HG03442 (cell line): ENCODE measurements around the gene NPW.

Source experiments
- ATAC-seq: cut with Tn5 transposase; IDR thresholded peaks from one replicate; pipeline ENCODE4 v1.9.1; 2021; ENCODE audit warnings: mild to moderate bottlenecking, moderate library complexity; ENCODE audit not compliant: unreplicated experiment

NPW gene

GRCh38 chr16:2047330-2048115 lies 27.9 kb downstream of the NPW start, which contains the start of the genes NTHL1 and TSC2:
Gene NTHL1, minus strand, starts transcription at chr16:2047834. Its CDS starts 11 bp downstream, at chr16:2047823.
Gene TSC2, plus strand, starts transcription at chr16:2047985. Its CDS starts 631 bp downstream, at chr16:2048616.
- ATAC-seq, result peak; percentile 88

DNA sequence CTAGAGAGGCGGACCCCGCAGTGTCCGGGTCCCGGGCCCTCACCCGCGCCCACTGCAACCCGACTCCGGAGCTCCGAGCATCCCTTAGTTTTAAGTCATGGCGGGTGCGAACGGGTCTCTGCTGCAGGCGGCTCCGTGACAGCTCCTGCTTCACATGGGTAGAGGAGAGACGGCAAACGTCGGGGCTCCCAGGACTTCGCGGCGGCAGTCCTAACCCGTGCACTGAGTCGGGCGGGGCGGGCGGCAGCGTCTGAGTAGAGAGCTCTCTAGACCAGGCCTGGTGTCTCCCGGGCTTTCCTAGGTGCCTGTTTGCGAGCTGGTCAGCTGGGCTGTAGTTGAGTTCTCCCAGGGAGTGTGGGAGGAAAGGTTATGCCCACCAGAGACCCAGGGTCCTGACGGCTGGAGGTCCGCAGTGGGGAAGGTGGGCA lies 28.5 kb downstream of the NPW start:
- ATAC-seq, result no peak

DNA sequence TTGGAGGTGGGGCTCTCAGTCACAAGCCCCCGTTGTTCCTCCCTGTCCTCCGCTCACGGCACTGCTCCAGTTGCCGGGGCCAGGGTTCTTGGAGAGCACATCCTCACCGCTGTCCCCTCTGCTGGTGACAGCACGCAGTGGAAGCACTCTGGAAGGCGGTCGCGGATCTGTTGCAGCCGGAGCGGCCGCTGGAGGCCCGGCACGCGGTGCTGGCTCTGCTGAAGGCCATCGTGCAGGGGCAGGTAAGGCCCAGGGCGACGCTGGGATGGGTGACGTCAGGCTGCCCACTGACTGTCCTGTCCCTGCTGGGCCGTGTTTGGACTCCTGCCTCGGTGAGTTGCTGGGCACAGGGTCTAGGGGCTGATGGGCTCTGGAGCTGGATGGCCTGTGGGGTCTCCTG lies 33.6 kb downstream of the NPW start:
- ATAC-seq, result no peak

DNA sequence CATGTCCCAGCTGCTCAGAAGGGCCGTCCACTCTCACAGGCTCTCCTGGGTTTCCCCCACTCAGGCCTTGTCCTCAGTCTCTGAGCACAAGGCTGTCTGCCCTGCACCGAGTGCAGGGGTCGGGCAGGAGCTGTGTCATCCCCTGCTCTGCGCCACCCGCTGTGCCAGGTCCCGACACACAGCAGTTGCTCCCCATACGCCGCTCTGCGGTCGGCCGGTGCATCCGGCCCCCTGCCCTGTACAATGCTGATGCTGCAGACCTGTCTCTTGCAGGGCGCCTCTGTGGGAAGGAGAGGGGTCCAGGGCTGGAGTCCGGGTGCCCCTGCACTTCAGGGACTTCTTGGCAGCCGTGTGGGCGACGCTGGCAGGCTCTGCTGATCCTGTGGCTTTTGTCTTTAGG lies 34.3 kb downstream of the NPW start:
- no peak for ATAC-seq

DNA sequence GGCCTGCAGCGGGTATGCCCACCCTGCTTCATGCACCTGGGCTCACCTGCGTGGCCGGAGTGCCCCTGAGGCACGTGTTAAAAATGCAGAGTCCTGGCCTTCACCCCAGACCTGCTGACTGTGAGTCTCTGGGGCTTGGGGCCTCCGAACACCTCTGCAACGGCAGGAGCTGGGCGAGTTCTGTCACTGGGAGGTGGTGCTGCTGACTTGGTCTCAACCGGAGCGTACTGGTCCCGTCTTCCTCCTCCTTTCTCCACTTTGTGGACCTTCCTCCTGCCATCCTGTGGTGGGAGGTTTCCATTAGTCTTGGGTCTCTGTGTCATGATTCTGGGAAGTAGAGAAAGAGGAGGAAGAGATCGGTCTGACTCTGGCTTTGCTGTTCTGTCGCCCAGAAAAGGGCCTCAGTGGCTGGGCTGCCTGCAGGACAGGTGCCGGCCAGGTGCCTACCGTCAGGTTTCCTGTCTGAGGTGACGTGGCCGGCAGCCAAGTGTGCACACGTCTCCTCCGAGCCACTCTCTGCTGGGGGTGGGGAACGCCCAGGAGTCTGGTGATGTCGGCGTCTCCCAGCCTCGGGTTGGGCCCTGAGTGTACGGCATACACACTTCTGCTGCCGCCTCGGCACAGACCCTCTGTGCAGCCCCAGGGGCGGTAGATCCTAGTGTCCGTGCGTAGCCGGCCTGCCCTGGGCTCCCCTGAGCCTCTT lies 35.1 kb downstream of the NPW start:
- ATAC-seq, result no peak

DNA sequence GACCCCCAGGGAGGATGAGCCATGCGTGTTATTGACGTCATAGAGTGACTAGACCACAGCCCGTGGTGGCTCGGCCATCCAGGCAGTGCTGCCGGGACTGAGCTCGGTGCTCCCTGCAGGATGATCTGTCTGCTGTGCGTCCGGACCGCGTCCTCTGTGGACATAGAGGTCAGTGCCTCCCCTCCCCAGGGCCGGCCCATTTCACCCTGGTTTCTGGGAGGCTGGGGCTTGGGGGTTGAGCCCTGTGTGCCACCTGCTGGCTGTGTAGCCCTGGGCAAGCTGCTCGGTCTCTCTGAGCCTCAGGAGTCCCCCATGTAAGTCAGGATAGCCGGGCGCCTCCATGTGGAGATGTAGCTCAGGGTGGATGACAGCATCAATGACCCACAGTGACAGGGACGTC lies 36.5 kb downstream of the NPW start:
- ATAC-seq, result no peak

DNA sequence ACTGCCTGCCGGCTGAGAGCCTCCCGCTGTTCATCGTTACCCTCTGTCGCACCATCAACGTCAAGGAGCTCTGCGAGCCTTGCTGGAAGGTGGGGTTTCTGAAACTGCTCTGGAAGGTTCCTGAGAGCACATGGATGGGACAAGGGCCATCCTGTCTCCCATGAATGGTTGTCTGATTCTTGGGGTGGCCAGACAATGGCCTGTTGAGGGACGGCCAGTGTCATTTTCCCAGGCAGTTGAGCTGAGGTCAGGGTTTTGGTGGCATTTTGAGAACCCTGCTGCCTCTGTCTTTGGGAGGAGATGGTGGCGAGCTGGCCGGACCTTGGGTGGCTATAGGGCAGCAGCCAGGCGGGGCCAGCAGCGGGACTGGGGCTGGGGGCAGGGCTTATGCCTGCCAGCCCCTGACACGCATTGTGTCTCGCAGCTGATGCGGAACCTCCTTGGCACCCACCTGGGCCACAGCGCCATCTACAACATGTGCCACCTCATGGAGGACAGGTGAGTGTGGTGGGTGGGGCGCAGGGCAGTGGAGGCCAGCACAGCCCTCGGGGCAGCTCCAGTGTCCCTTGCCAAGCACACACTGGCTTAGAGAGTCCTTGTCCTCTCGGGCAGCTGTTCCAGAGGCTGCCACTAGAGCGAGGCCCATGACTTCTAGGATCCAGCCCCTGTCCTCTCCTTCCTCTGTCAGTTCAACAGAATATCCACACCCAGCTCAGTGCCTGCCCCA lies 37.3 kb downstream of the NPW start:
- ATAC-seq, result no peak

- ATAC-seq, result no peak
Measured at GRCh38 chr16:2057438-2057837, 37.9 kb downstream of the NPW start.

DNA sequence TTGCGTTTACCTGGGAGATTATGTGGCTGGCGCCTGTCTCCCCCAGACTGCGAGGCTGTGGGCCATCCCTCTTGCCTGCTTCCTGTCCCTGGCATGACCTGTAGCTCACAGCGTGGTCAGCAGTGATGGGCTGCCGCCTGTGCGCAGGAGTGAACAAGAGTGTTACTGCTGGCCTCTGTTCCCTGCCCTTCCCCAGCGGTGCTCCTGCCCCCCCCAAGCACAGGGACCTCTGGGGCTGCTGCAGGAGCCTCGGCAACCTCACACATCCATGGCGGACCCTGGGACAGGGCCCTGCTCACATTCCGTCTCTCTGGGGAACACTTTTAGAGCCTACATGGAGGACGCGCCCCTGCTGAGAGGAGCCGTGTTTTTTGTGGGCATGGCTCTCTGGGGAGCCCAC lies 38.8 kb downstream of the NPW start:
- ATAC-seq, result no peak

- ATAC-seq, result no peak
Measured at GRCh38 chr16:2058872-2059271, 39.3 kb downstream of the NPW start.

GRCh38 chr16:2060346-2060745 lies 40.8 kb downstream of the NPW start:
- ATAC-seq, result no peak

DNA sequence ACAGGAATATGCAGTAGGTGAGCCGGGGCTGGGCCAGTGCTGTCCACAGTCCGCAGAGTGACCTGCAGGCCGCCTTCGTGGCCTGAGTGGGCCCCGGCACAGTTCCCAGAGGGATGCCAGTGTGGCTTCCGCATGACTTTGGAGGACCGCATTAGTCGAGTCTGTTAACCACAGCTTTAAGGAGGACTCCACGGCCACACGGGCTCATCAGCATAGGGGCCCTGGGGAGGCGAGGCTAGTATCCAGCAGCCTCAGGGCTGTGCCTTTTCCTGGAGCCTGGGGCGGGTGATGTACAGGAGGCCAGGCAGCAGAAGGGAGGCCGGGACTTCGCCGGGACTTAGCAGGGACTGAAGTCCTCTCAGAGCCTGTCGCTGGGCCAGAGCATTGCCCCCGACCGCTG lies 41.4 kb downstream of the NPW start:
- no peak for ATAC-seq

- no peak for ATAC-seq
Measured at GRCh38 chr16:2061526-2061925, 41.9 kb downstream of the NPW start.

- ATAC-seq, result no peak
Measured at GRCh38 chr16:2062801-2063200, 43.2 kb downstream of the NPW start.

DNA sequence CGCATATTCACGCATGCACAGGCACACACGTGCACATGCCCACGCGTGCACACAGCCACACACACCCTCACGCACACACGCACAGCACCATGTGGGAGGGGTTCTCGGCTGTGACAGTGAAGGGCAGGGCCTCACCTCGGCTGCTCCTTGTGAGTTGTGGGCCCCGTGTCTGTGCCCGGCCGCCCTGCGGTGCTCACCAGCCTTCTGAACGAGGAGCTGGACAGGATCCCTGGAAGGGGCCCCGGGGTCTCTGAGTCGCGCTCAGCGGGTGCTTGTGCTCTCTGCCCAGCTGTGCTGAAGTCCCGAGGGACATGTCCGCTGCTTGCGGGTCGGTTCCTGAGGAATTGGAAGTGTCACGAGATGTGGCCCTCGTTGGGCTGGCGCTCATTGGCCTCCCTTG lies 44.3 kb downstream of the NPW start:
- no peak for ATAC-seq

DNA sequence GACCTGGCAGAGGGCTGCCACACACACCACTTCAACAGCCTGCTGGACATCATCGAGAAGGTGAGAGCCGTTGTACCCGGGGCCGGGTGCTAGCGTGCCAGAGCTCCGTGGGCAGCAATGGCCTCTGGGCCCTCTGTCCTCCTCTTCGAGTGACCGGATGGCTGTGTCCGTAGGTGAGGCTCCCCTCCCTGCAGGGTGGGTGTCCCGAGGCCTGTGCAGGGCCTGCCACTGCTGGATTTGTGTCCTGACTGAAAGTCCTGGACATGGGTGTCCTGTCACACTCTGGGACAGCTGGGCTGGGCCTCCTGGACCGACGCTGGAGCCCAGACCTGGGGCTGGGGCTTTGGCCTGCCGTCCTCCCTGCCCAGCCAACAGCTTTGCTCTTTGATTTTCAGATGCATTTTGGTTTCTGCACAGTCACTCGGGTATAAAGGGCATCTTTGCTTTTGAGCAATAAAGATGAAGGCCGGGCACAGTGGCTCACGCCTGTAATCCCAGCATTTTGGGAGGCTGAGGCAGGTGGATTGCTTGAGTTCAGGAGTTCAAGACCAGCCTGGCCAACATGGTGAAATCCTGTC lies 44.9 kb downstream of the NPW start:
- no peak for ATAC-seq

- ATAC-seq, result no peak
Measured at GRCh38 chr16:2066139-2066538, 46.6 kb downstream of the NPW start.
